ENCODE measurements around the gene PCDHB15.
A peak's percentile ranks its signal among the peaks of the same experiment; 100 is the strongest.
"Not testable (repeated sequence)": the region's sequence is repeated elsewhere in the genome, so short reads cannot be mapped to it uniquely, and the experiment has no call there.

Gene PCDHB15

DNA sequence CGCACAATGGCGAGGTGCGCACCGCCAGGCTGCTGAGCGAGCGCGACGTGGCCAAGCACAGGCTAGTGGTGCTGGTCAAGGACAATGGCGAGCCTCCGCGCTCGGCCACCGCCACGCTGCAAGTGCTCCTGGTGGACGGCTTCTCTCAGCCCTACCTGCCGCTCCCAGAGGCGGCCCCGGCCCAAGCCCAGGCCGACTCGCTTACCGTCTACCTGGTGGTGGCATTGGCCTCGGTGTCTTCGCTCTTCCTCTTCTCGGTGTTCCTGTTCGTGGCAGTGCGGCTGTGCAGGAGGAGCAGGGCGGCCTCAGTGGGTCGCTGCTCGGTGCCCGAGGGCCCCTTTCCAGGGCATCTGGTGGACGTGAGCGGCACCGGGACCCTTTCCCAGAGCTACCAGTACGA is 2.2 kb downstream of the PCDHB15 start:
- H3K27ac ChIP-seq (ENCODE audit: low read depth in 2 of 2, low read length in 2 of 2); H3K36me3 ChIP-seq (ENCODE audit: control insufficient read depth in 2 of 2, insufficient read depth in 2 of 2, low read length in 2 of 2); H3K4me1 ChIP-seq (ENCODE audit: control insufficient read depth in 2 of 2, insufficient read depth in 2 of 2, low read length in 2 of 2); H3K9ac ChIP-seq (ENCODE audit: low read depth in 1 of 2, low read length in 2 of 2); H3K27me3 ChIP-seq (ENCODE audit: control insufficient read depth in 2 of 2, insufficient read depth in 2 of 2, low read length in 2 of 2); H3K4me3 ChIP-seq (ENCODE audit: low read length in 2 of 2): not testable (repeated sequence)
- peaks cover 25 to 30% of the 10 kb centered on the region in 2 donors for H3K9me3 ChIP-seq (ENCODE audit: control insufficient read depth in 2 of 2, low read length in 2 of 2)

DNA sequence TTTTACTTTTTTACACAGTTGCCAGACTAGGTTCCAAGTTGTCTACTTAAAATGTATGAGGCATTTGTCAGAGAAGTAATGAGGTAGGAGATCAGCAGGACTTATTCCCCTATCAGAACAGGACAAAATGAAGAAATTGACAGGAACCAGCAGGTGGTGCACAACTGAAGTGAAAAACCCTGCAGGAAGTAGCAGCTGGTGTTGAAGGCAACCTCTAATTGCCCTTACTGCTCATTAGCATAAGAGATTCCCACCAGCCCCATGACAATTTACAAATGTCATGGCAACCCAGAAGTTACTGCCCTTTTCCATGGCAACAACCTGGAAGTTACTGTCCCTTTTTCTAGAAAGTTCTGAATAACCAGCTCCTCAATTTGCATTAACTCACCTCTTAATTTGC is 5.4 kb downstream of the PCDHB15 start:
- no peaks in the 10 kb centered on the region for H3K27me3 ChIP-seq (ENCODE audit: control insufficient read depth in 2 of 2, insufficient read depth in 2 of 2, low read length in 2 of 2)
- peaks cover 24 to 40% of the 10 kb centered on the region in 2 donors for H3K9me3 ChIP-seq (ENCODE audit: control insufficient read depth in 2 of 2, low read length in 2 of 2)
- no peak overlapping the region for H3K27ac ChIP-seq (ENCODE audit: low read depth in 2 of 2, low read length in 2 of 2)
- H3K9ac ChIP-seq (ENCODE audit: low read depth in 1 of 2, low read length in 2 of 2), result no peak overlapping the region
- H3K4me1 ChIP-seq (ENCODE audit: control insufficient read depth in 2 of 2, insufficient read depth in 2 of 2, low read length in 2 of 2), result no peaks in the 10 kb centered on the region
- no peaks in the 10 kb centered on the region for H3K36me3 ChIP-seq (ENCODE audit: control insufficient read depth in 2 of 2, insufficient read depth in 2 of 2, low read length in 2 of 2)
- H3K4me3 ChIP-seq (ENCODE audit: low read length in 2 of 2), result no peak overlapping the region

- H3K36me3 ChIP-seq (ENCODE audit: control insufficient read depth in 2 of 2, insufficient read depth in 2 of 2, low read length in 2 of 2), result no peaks in the 10 kb centered on the region
Measured at GRCh38 chr5:141258464-141258863, 13.3 kb downstream of the PCDHB15 start.

DNA sequence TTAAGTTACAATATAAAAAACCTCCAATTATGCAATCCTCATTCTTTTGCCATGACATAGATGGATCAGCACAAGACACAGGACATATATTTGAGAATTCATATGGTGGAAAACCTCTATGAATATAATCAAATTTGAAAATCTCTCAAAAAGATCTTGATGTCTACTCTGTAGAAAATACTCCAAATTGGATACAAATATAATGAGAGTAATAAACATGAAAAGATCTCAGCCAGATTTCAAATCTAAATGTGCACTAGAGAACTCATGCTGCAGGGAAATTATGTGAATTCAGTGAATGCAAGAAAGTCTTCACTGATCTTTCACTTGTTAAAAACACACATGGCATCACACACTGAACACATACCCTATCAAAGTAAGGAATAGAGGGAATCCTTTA is 13.8 kb downstream of the PCDHB15 start:
- H3K36me3 ChIP-seq (ENCODE audit: control insufficient read depth in 2 of 2, insufficient read depth in 2 of 2, low read length in 2 of 2), result no peaks in the 10 kb centered on the region
- H3K27ac ChIP-seq (ENCODE audit: low read depth in 2 of 2, low read length in 2 of 2), result no peak overlapping the region
- H3K27me3 ChIP-seq (ENCODE audit: control insufficient read depth in 2 of 2, insufficient read depth in 2 of 2, low read length in 2 of 2), result no peaks in the 10 kb centered on the region
- H3K4me3 ChIP-seq (ENCODE audit: low read length in 2 of 2), result peak overlapping the region in 1 of 2 donors; percentile 2
- no peaks in the 10 kb centered on the region for H3K4me1 ChIP-seq (ENCODE audit: control insufficient read depth in 2 of 2, insufficient read depth in 2 of 2, low read length in 2 of 2)
- H3K9me3 ChIP-seq (ENCODE audit: control insufficient read depth in 2 of 2, low read length in 2 of 2), result peaks cover 57 to 61% of the 10 kb centered on the region in 2 donors
- no peak overlapping the region for H3K9ac ChIP-seq (ENCODE audit: low read depth in 1 of 2, low read length in 2 of 2)

More at GRCh38 chr5:141258464-141258863, 13.3 kb downstream of the PCDHB15 start:
- H3K27ac ChIP-seq (ENCODE audit: low read depth in 2 of 2, low read length in 2 of 2), result no peak overlapping the region
- H3K27me3 ChIP-seq (ENCODE audit: control insufficient read depth in 2 of 2, insufficient read depth in 2 of 2, low read length in 2 of 2), result no peaks in the 10 kb centered on the region
- H3K9me3 ChIP-seq (ENCODE audit: control insufficient read depth in 2 of 2, low read length in 2 of 2), result peaks cover 60 to 62% of the 10 kb centered on the region in 2 donors
- H3K4me3 ChIP-seq (ENCODE audit: low read length in 2 of 2), result no peak overlapping the region
- H3K9ac ChIP-seq (ENCODE audit: low read depth in 1 of 2, low read length in 2 of 2), result no peak overlapping the region
- no peaks in the 10 kb centered on the region for H3K4me1 ChIP-seq (ENCODE audit: control insufficient read depth in 2 of 2, insufficient read depth in 2 of 2, low read length in 2 of 2)

- H3K9me3 ChIP-seq (ENCODE audit: control insufficient read depth in 2 of 2, low read length in 2 of 2), result peaks cover 55 to 67% of the 10 kb centered on the region in 2 donors
Measured at GRCh38 chr5:141260458-141261237, 15.5 kb downstream of the PCDHB15 start.

GRCh38 chr5:141261238-141261546 is 16.0 kb downstream of the PCDHB15 start:
- peaks cover 59 to 68% of the 10 kb centered on the region in 2 donors for H3K9me3 ChIP-seq (ENCODE audit: control insufficient read depth in 2 of 2, low read length in 2 of 2)
- H3K27me3 ChIP-seq (ENCODE audit: control insufficient read depth in 2 of 2, insufficient read depth in 2 of 2, low read length in 2 of 2), result no peaks in the 10 kb centered on the region
- H3K4me3 ChIP-seq (ENCODE audit: low read length in 2 of 2), result no peak overlapping the region
- no peak overlapping the region for H3K9ac ChIP-seq (ENCODE audit: low read depth in 1 of 2, low read length in 2 of 2)
- H3K36me3 ChIP-seq (ENCODE audit: control insufficient read depth in 2 of 2, insufficient read depth in 2 of 2, low read length in 2 of 2), result no peaks in the 10 kb centered on the region
- no peak overlapping the region for H3K27ac ChIP-seq (ENCODE audit: low read depth in 2 of 2, low read length in 2 of 2)
- H3K4me1 ChIP-seq (ENCODE audit: control insufficient read depth in 2 of 2, insufficient read depth in 2 of 2, low read length in 2 of 2), result no peaks in the 10 kb centered on the region

More at GRCh38 chr5:141260458-141261237, 15.5 kb downstream of the PCDHB15 start:
- no peak overlapping the region for H3K27ac ChIP-seq (ENCODE audit: low read depth in 2 of 2, low read length in 2 of 2)
- H3K4me1 ChIP-seq (ENCODE audit: control insufficient read depth in 2 of 2, insufficient read depth in 2 of 2, low read length in 2 of 2), result no peaks in the 10 kb centered on the region
- H3K27me3 ChIP-seq (ENCODE audit: control insufficient read depth in 2 of 2, insufficient read depth in 2 of 2, low read length in 2 of 2), result no peaks in the 10 kb centered on the region
- H3K9ac ChIP-seq (ENCODE audit: low read depth in 1 of 2, low read length in 2 of 2), result no peak overlapping the region
- no peaks in the 10 kb centered on the region for H3K36me3 ChIP-seq (ENCODE audit: control insufficient read depth in 2 of 2, insufficient read depth in 2 of 2, low read length in 2 of 2)
- H3K4me3 ChIP-seq (ENCODE audit: low read length in 2 of 2), result no peak overlapping the region

- Histone ChIP-seq H3K4me1 (ENCODE audit: control insufficient read depth in 2 of 2, insufficient read depth in 2 of 2, low read length in 2 of 2) (no peaks in the 10 kb centered on the region), H3K9me3 (ENCODE audit: control insufficient read depth in 2 of 2, low read length in 2 of 2) (peaks cover 37 to 63% of the 10 kb centered on the region in 2 donors), H3K27me3 (ENCODE audit: control insufficient read depth in 2 of 2, insufficient read depth in 2 of 2, low read length in 2 of 2) (no peaks in the 10 kb centered on the region), H3K27ac (ENCODE audit: low read depth in 2 of 2, low read length in 2 of 2) (no peak overlapping the region), H3K36me3 (ENCODE audit: control insufficient read depth in 2 of 2, insufficient read depth in 2 of 2, low read length in 2 of 2) (no peaks in the 10 kb centered on the region), H3K9ac (ENCODE audit: low read depth in 1 of 2, low read length in 2 of 2) (no peak overlapping the region), H3K4me3 (ENCODE audit: low read length in 2 of 2) (no peak overlapping the region)
Measured at GRCh38 chr5:141269195-141269594, 24.0 kb downstream of the PCDHB15 start.

GRCh38 chr5:141272906-141273305 is 27.7 kb downstream of the PCDHB15 start:
- Histone ChIP-seq H3K36me3 (ENCODE audit: control insufficient read depth in 2 of 2, insufficient read depth in 2 of 2, low read length in 2 of 2) (no peaks in the 10 kb centered on the region), H3K27me3 (ENCODE audit: control insufficient read depth in 2 of 2, insufficient read depth in 2 of 2, low read length in 2 of 2) (no peaks in the 10 kb centered on the region), H3K4me3 (ENCODE audit: low read length in 2 of 2) (no peak overlapping the region), H3K9me3 (ENCODE audit: control insufficient read depth in 2 of 2, low read length in 2 of 2) (peaks cover 32 to 51% of the 10 kb centered on the region in 2 donors), H3K4me1 (ENCODE audit: control insufficient read depth in 2 of 2, insufficient read depth in 2 of 2, low read length in 2 of 2) (no peaks in the 10 kb centered on the region), H3K9ac (ENCODE audit: low read depth in 1 of 2, low read length in 2 of 2) (no peak overlapping the region), H3K27ac (ENCODE audit: low read depth in 2 of 2, low read length in 2 of 2) (no peak overlapping the region)

- H3K9me3 ChIP-seq (ENCODE audit: control insufficient read depth in 2 of 2, low read length in 2 of 2), result peaks cover 39 to 43% of the 10 kb centered on the region in 2 donors
Measured at GRCh38 chr5:141298376-141298775, 53.2 kb downstream of the PCDHB15 start.

More at GRCh38 chr5:141298376-141298775, 53.2 kb downstream of the PCDHB15 start:
- H3K9ac ChIP-seq (ENCODE audit: low read depth in 1 of 2, low read length in 2 of 2), result no peak overlapping the region
- H3K4me1 ChIP-seq (ENCODE audit: control insufficient read depth in 2 of 2, insufficient read depth in 2 of 2, low read length in 2 of 2), result no peaks in the 10 kb centered on the region
- H3K36me3 ChIP-seq (ENCODE audit: control insufficient read depth in 2 of 2, insufficient read depth in 2 of 2, low read length in 2 of 2), result peaks cover 2 to 4% of the 10 kb centered on the region in 2 donors
- H3K27me3 ChIP-seq (ENCODE audit: control insufficient read depth in 2 of 2, insufficient read depth in 2 of 2, low read length in 2 of 2), result no peaks in the 10 kb centered on the region
- H3K4me3 ChIP-seq (ENCODE audit: low read length in 2 of 2), result no peak overlapping the region
- H3K27ac ChIP-seq (ENCODE audit: low read depth in 2 of 2, low read length in 2 of 2), result no peak overlapping the region
